HepG2 (cell line): ENCODE measurements around the gene NEK8. TPM values are rescaled to one million over a fixed set of nuclear protein-coding genes. Genes with fewer than 3 reads are reported as not detected.

Experiments
- BATF2 ChIP-seq: sonication (generic); formaldehyde crosslinking; IDR thresholded peaks from 2 replicates; pipeline ENCODE4 v1.8.0; 2022; ENCODE audit warnings: mild to moderate bottlenecking, missing genetic modification reagents, moderate library complexity
- CREB1 ChIP-seq, 2 experiments: fragments of 450-650 bp in 1 of 2; IDR thresholded peaks; 2 replicates each; pipeline ENCODE4 v1.6.1; 2016 to 2017; ENCODE audit warnings: control low read depth in 1 of 2, mild to moderate bottlenecking in 1 of 2, missing compliant biosample characterization in 1 of 2, missing genetic modification characterization in 1 of 2
- CREBL2 ChIP-seq: sonication (generic); formaldehyde crosslinking; IDR thresholded peaks from 2 replicates; pipeline ENCODE4 v1.8.1; 2023; ENCODE audit warnings: missing genetic modification reagents, mild to moderate bottlenecking, borderline replicate concordance
- FOXJ3 ChIP-seq: sonication (generic); formaldehyde crosslinking; IDR thresholded peaks from 2 replicates; pipeline ENCODE4 v1.4.0; 2020; ENCODE audit warnings: missing genetic modification reagents, mild to moderate bottlenecking, borderline replicate concordance
- IKZF1 ChIP-seq: fragments of 450-650 bp; IDR thresholded peaks from 2 replicates; pipeline ENCODE4 v1.7.1; 2016
- NAIF1 ChIP-seq: sonication (generic); formaldehyde crosslinking; IDR thresholded peaks from 2 replicates; pipeline ENCODE4 v1.5.0; 2020; ENCODE audit warnings: mild to moderate bottlenecking, missing genetic modification reagents, borderline replicate concordance
- SKI ChIP-seq: fragments of 450-650 bp; IDR thresholded peaks from one replicate; pipeline ENCODE4 v1.6.1; 2018; ENCODE audit warnings: mild to moderate bottlenecking; ENCODE audit not compliant: partially characterized antibody
- SP140L ChIP-seq: sonication (generic); formaldehyde crosslinking; IDR thresholded peaks from 2 replicates; pipeline ENCODE4 v1.4.0; 2020; ENCODE audit warnings: missing genetic modification reagents, borderline replicate concordance
- SP5 ChIP-seq: IDR thresholded peaks from 2 replicates; pipeline ENCODE4 v1.6.1; 2016; ENCODE audit warnings: low read depth, borderline replicate concordance
- ZNF224 ChIP-seq: sonication (generic); formaldehyde crosslinking; IDR thresholded peaks from 2 replicates; pipeline ENCODE4 v1.5.0; 2020; ENCODE audit warnings: mild to moderate bottlenecking, missing genetic modification reagents
- ZNF24 ChIP-seq: fragments of 450-650 bp; IDR thresholded peaks from 2 replicates; pipeline ENCODE4 v1.6.1; 2017; ENCODE audit warnings: antibody characterized with exemption, mild to moderate bottlenecking
- ZNF331 ChIP-seq: sonication (generic); formaldehyde crosslinking; IDR thresholded peaks from 2 replicates; pipeline ENCODE4 v1.4.0; 2020; ENCODE audit warnings: missing genetic modification reagents
- ZNF687 ChIP-seq: sonication (generic); formaldehyde crosslinking; IDR thresholded peaks from 2 replicates; pipeline ENCODE4 v1.5.1; 2020; ENCODE audit warnings: mild to moderate bottlenecking, missing genetic modification reagents, moderate library complexity
- ZSCAN21 ChIP-seq: sonication (generic); formaldehyde crosslinking; IDR thresholded peaks from 2 replicates; pipeline ENCODE4 v1.8.0; 2022; ENCODE audit warnings: mild to moderate bottlenecking, missing genetic modification reagents, moderate library complexity, borderline replicate concordance
- polyA plus RNA-seq, 8 experiments: library from polyadenylated mRNA; depleted of rRNA in 3 of 8; stranded (reverse) in 7 of 8; unstranded in 1 of 8; fragments of >200 nt; fragmentation: Illumina TruSeq in 4 of 8; extraction: Trizol in 4 of 8; gene quantifications; 2 replicates each; pipeline versions ENCODE4 v1.2.1 to v1.2.3, GENCODE V29; 2011 to 2016; ENCODE audit warnings: low read depth in 4 of 8, missing spikeins in 1 of 8, mixed read lengths in 1 of 8; ENCODE audit not compliant: insufficient read depth in 1 of 8
- total RNA-seq, 5 experiments: library from RNA; depleted of rRNA; stranded (reverse); fragments of >200 nt; fragmentation: Illumina TruSeq; extraction: Trizol; gene quantifications; 2 replicates each; pipeline ENCODE4 v1.2.3, GENCODE V29; 2016; ENCODE audit warnings: low read depth in 1 of 5
- TF ChIP-seq, protein P1 (sequence below): sonication (generic); formaldehyde crosslinking; IDR thresholded peaks from 2 replicates; pipeline ENCODE4 v1.4.0; 2020; ENCODE audit warnings: missing genetic modification reagents, borderline replicate concordance
- TF ChIP-seq, protein P2 (sequence below): sonication (generic); formaldehyde crosslinking; IDR thresholded peaks from 2 replicates; pipeline ENCODE4 v1.4.0; 2020; ENCODE audit warnings: low read depth, mild to moderate bottlenecking, missing genetic modification reagents

The NEK8 gene
- total and polyA plus RNA-seq, 2 of the 13 experiments (the other 11 are each of a cell fraction or from before 2014, with no cell fraction given) = 5.8 to 13.5 TPM

DNA sequence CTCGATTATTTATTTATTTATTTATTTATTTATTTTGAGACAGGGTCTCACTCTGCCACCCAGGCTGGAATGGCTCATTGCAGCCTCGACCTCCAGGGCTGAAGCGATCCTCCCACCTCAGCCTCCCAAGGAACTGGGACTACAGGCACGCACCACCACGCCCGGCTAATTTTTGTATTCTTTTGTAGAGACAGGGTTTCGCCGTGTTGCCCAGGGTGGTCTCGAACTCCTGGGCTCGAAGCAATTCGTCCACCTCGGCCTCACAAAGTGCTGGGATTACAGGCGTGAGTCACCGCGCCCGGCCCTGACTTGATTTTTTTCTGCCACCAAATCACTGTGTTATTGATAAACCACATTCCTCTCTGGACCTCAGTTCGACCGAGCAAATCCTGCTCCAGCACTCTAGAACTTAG is 9.6 kb upstream of the NEK8 start (continued):
- no peak; the same call in 1 of the 2 replicates for TF ChIP-seq ZNF687 (CRISPR knock-in tag)
- TF ChIP-seq BATF2 (CRISPR knock-in tag) = no peak
- TF ChIP-seq ZNF24 = no peak
- TF ChIP-seq, protein P1, sequence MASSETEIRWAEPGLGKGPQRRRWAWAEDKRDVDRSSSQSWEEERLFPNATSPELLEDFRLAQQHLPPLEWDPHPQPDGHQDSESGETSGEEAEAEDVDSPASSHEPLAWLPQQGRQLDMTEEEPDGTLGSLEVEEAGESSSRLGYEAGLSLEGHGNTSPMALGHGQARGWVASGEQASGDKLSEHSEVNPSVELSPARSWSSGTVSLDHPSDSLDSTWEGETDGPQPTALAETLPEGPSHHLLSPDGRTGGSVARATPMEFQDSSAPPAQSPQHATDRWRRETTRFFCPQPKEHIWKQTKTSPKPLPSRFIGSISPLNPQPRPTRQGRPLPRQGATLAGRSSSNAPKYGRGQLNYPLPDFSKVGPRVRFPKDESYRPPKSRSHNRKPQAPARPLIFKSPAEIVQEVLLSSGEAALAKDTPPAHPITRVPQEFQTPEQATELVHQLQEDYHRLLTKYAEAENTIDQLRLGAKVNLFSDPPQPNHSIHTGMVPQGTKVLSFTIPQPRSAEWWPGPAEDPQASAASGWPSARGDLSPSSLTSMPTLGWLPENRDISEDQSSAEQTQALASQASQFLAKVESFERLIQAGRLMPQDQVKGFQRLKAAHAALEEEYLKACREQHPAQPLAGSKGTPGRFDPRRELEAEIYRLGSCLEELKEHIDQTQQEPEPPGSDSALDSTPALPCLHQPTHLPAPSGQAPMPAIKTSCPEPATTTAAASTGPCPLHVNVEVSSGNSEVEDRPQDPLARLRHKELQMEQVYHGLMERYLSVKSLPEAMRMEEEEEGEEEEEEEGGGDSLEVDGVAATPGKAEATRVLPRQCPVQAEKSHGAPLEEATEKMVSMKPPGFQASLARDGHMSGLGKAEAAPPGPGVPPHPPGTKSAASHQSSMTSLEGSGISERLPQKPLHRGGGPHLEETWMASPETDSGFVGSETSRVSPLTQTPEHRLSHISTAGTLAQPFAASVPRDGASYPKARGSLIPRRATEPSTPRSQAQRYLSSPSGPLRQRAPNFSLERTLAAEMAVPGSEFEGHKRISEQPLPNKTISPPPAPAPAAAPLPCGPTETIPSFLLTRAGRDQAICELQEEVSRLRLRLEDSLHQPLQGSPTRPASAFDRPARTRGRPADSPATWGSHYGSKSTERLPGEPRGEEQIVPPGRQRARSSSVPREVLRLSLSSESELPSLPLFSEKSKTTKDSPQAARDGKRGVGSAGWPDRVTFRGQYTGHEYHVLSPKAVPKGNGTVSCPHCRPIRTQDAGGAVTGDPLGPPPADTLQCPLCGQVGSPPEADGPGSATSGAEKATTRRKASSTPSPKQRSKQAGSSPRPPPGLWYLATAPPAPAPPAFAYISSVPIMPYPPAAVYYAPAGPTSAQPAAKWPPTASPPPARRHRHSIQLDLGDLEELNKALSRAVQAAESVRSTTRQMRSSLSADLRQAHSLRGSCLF (CRISPR knock-in tag) = no peak
- TF ChIP-seq NAIF1 (CRISPR knock-in tag) = no peak
- TF ChIP-seq SP140L (CRISPR knock-in tag) = no peak
- TF ChIP-seq SP5 (CRISPR knock-in tag) = no peak
- TF ChIP-seq FOXJ3 (CRISPR knock-in tag) = no peak
- no peak for TF ChIP-seq CREB1 (IDR thresholded peaks at IDR 0.05)
- TF ChIP-seq CREB1 (CRISPR knock-in tag; IDR thresholded peaks at IDR 0.05) = no peak
- no peak for TF ChIP-seq CREBL2
- TF ChIP-seq SKI = no peak
- TF ChIP-seq, protein P2, sequence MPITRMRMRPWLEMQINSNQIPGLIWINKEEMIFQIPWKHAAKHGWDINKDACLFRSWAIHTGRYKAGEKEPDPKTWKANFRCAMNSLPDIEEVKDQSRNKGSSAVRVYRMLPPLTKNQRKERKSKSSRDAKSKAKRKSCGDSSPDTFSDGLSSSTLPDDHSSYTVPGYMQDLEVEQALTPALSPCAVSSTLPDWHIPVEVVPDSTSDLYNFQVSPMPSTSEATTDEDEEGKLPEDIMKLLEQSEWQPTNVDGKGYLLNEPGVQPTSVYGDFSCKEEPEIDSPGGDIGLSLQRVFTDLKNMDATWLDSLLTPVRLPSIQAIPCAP = no peak
- TF ChIP-seq ZNF224 (CRISPR knock-in tag) = no peak
- TF ChIP-seq IKZF1 = no peak
- 0 out of 2 replicates have a peak, but pooled peaks have one; percentile 39 for TF ChIP-seq ZSCAN21 (CRISPR knock-in tag)
- no peak for TF ChIP-seq ZNF331 (CRISPR knock-in tag)
